Esophagus muscularis mucosa (tissue), 4 donors: ENCODE measurements around the gene AP1S2. TPM values are rescaled to one million over a fixed set of nuclear protein-coding genes. Genes with fewer than 3 reads are reported as not detected.
"Not testable (repeated sequence)": the region's sequence is repeated elsewhere in the genome, so short reads cannot be mapped to it uniquely, and the experiment has no call there.

Experiments used
- DNase-seq: peaks from one replicate; pipeline ENCODE4 v3.0.0-alpha.2; 2017; ENCODE audit errors: extremely low spot score
- H3K27ac ChIP-seq, 4 donors: fragments of 200-600 bp; sonication (generic); replicated peaks in 1 of 4; 1 replicate in 3 of 4; 2 replicates in 1 of 4; pipeline ENCODE4 v1.5.1; 2016 to 2019; ENCODE audit warnings: mild to moderate bottlenecking in 1 of 4
- H3K27me3 ChIP-seq, 4 donors: fragments of 200-600 bp; sonication (generic); one replicate each; pipeline versions ENCODE4 v1.5.1 to v1.6.0; 2016 to 2019
- H3K36me3 ChIP-seq, 4 donors: fragments of 200-600 bp; sonication (generic); one replicate each; pipeline ENCODE4 v1.5.1; 2016 to 2019
- H3K4me1 ChIP-seq, 4 donors: fragments of 200-600 bp; sonication (generic); one replicate each; pipeline ENCODE4 v1.5.1; 2016 to 2019
- H3K4me3 ChIP-seq, 4 donors: fragments of 200-600 bp; sonication (generic); 1 replicate in 2 of 4; 2 replicates in 2 of 4; pipeline ENCODE4 v1.5.1; 2016 to 2019; ENCODE audit warnings: mild to moderate bottlenecking in 4 of 4, moderate library complexity in 1 of 4
- H3K9me3 ChIP-seq, 4 donors: fragments of 200-600 bp; sonication (generic); 1 replicate in 3 of 4; 2 replicates in 1 of 4; pipeline ENCODE4 v1.5.1; 2016 to 2019
- EP300 ChIP-seq: sonication (generic); formaldehyde crosslinking; IDR thresholded peaks from one replicate; pipeline ENCODE4 v1.6.1; 2017; ENCODE audit warnings: antibody characterized with exemption
- POLR2A ChIP-seq: fragments of 450-650 bp; IDR thresholded peaks from one replicate; pipeline ENCODE4 v1.6.1; 2017; ENCODE audit warnings: antibody characterized with exemption, moderate library complexity, mild to moderate bottlenecking, low read depth
- POLR2AphosphoS5 ChIP-seq, 2 donors: sonication (generic); formaldehyde crosslinking; IDR thresholded peaks; one replicate each; pipeline ENCODE4 v1.6.1; 2017; ENCODE audit warnings: antibody characterized with exemption in 2 of 2
- WGBS: methylation state at CpG from one replicate; pipeline ENCODE4 v1.1.5; 2018; 5-methylcytosine and 5-hydroxymethylcytosine counted together
- intact Hi-C: fragments of 100-400 bp; cut with DNase I; formaldehyde crosslinking; loops from one replicate; pipeline ENCODE4 v1.15.1; 2023
- total RNA-seq, 4 donors: library from RNA; depleted of rRNA; stranded (reverse); fragments of >200 nt; gene quantifications; one replicate each; pipeline versions ENCODE4 v1.1.0 to v1.2.1, GENCODE V29; 2016
- TF ChIP-seq, protein P1 (sequence below), 3 experiments: fragments of 200-600 bp in 2 of 3; fragments of 450-650 bp in 1 of 3; sonication (generic) in 2 of 3; IDR thresholded peaks; one replicate each; pipeline ENCODE4 v1.5.1; 2017 to 2019; ENCODE audit warnings: antibody characterized with exemption in 3 of 3, mild to moderate bottlenecking in 2 of 3, moderate library complexity in 1 of 3

The AP1S2 gene
- total RNA-seq, 4 donors from 2014 or later = 136 to 142 (median 140) TPM

DNA sequence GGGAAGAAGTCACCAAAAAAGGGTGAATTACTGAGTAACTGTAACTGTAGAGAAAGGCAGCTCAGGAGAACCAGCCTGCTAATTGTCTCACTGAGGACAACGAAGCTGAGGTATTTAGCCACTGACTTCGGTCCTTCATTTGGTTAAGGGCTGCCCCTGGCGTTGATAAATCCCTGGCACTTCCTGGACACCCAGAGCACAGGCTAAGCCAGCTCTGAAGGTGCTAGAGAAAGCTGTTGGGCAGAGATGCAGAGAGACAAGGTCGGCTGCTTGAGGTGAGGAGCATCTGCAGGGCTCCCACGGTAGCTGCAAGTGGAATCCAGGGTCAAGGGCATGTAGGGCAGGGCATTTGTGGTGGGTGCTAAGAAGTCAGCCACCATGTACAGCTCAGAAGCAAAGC is 33.4 kb upstream of the AP1S2 start:
- peaks cover 0 to 4% (median 0%) of the 10 kb centered on the region in 4 donors for H3K27me3 ChIP-seq
- H3K36me3 ChIP-seq = no peaks in the 10 kb centered on the region
- no peaks in the 10 kb centered on the region for H3K4me1 ChIP-seq
- no peak overlapping the region for H3K4me3 ChIP-seq
- no peak for DNase-seq
- H3K27ac ChIP-seq = no peak overlapping the region
- TF ChIP-seq POLR2AphosphoS5 (IDR thresholded peaks at IDR 0.05) = no peak
- TF ChIP-seq, protein P1, sequence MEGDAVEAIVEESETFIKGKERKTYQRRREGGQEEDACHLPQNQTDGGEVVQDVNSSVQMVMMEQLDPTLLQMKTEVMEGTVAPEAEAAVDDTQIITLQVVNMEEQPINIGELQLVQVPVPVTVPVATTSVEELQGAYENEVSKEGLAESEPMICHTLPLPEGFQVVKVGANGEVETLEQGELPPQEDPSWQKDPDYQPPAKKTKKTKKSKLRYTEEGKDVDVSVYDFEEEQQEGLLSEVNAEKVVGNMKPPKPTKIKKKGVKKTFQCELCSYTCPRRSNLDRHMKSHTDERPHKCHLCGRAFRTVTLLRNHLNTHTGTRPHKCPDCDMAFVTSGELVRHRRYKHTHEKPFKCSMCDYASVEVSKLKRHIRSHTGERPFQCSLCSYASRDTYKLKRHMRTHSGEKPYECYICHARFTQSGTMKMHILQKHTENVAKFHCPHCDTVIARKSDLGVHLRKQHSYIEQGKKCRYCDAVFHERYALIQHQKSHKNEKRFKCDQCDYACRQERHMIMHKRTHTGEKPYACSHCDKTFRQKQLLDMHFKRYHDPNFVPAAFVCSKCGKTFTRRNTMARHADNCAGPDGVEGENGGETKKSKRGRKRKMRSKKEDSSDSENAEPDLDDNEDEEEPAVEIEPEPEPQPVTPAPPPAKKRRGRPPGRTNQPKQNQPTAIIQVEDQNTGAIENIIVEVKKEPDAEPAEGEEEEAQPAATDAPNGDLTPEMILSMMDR (IDR thresholded peaks at IDR 0.05) = no peak
- TF ChIP-seq POLR2A = no peak
- no peak for TF ChIP-seq EP300
- no peaks in the 10 kb centered on the region for H3K9me3 ChIP-seq
- intact Hi-C loops = no loop called here
- WGBS = 68% methylated on average over 5 of the region's 5 CpGs

DNA sequence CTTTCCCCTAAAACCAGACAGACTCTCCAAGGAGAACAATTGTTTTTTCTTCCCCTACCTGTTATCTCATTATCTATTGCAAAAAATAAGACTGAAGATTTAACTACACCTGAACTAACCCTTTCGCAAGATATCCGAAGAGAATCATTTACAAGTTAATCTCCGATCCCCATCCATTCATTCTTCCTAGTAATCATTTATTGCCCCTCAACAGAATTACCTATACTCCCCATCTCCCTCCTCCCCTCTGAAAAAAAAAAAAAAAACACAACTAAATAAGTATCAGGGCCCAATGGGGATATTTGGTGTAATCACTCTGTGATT is 28.9 kb upstream of the AP1S2 start:
- Histone ChIP-seq H3K4me1 (no peaks in the 10 kb centered on the region), H3K36me3 (no peaks in the 10 kb centered on the region), H3K9me3 (peaks cover 0 to 3% (median 0%) of the 10 kb centered on the region in 4 donors), H3K27me3 (peaks cover 0 to 4% (median 0%) of the 10 kb centered on the region in 4 donors), H3K27ac (no peak overlapping the region), H3K4me3 (no peak overlapping the region)
- DNase-seq = no peak
- intact Hi-C loops = no loop called here
- 96% methylated on average over 3 of the region's 3 CpGs for WGBS
- TF ChIP-seq EP300 (no peak), POLR2A (no peak), POLR2AphosphoS5 (IDR thresholded peaks at IDR 0.05) (no peak)
- TF ChIP-seq, protein P1 (IDR thresholded peaks at IDR 0.05) = no peak

DNA sequence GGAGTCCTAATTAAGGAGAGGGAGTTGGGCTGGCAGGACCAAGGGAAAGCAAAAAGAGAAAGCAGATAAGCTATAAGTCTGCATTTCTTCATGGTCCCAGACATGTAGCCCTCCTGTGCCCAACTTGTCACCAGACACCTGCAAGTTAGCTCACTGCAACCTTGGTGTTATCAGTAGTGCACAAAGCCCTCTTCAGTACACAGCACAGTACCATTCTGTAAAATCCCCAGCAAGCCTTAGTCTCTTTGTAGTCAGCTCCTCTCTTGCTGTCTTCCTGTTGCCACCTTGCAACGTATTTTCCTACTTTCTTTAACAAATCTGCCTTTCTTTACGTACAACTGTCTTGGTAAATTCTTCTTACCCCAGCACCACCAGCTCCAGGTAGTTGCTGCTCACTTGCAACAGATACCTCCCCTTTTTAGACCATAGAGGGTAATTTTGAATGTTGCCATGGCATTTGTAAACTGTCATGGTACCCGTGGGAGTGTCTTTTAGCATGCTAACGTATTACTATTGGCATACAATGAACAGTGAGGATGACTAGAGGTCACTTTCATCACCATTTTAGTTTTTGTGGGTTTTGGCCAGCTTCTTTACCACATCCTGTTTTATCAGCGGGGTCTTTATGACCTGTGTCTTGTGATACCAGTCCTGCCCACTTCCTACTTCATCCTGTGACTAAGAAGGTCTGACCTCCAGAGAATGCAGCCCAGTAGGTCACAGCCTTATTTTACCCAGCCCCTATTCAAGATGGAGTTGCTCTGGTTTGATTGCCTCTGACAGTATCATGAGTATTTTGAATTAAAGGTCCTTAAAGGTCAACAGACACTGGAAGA is 28.3 kb upstream of the AP1S2 start:
- WGBS = 49% methylated on average over 5 of the region's 5 CpGs

DNA sequence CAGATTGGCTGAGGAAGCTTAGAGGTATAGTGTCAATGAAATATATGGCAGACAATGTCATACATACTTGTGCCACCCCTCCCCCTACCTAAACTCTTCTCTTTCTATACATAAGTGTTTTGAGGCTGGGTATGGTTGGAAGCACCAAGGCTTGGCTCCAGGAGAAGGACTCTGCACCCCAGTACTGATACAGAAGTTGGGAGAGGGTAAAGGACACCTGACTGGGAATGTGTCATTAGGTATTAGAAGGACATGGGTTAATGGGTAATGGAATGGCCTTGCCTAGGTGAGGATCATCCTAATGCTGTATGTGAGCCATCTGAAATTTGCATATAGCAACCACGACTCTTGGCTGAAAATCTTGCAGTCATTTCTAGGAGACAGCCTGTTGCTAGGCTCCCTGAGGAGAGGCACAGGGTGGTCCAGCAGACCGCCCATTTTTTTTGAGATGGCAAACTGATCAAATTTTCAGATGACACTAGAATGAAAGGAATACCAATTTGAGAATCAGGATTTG is 26.8 kb upstream of the AP1S2 start:
- Histone ChIP-seq H3K36me3 (no peaks in the 10 kb centered on the region), H3K4me1 (no peaks in the 10 kb centered on the region), H3K27ac (no peak overlapping the region), H3K27me3 (peaks cover 0 to 4% (median 0%) of the 10 kb centered on the region in 4 donors), H3K4me3 (no peak overlapping the region), H3K9me3 (peaks cover 0 to 3% (median 0%) of the 10 kb centered on the region in 4 donors)
- TF ChIP-seq EP300 = no peak
- no peak for TF ChIP-seq POLR2AphosphoS5 (IDR thresholded peaks at IDR 0.05)
- TF ChIP-seq, protein P1 (IDR thresholded peaks at IDR 0.05) = no peak
- TF ChIP-seq POLR2A = no peak
- no peak for DNase-seq
- intact Hi-C loops = no loop called here
- WGBS = 76% methylated on average over 2 of the region's 2 CpGs

More for the DNA sequence above, 28.3 kb upstream of the AP1S2 start:
- no peak overlapping the region for H3K4me3 ChIP-seq
- no peaks in the 10 kb centered on the region for H3K4me1 ChIP-seq
- intact Hi-C loops = no loop called here
- no peaks in the 10 kb centered on the region for H3K36me3 ChIP-seq
- H3K9me3 ChIP-seq = peaks cover 0 to 3% (median 0%) of the 10 kb centered on the region in 4 donors
- no peak overlapping the region for H3K27ac ChIP-seq
- peaks cover 0 to 4% (median 0%) of the 10 kb centered on the region in 4 donors for H3K27me3 ChIP-seq
- no peak for DNase-seq
- TF ChIP-seq POLR2A (no peak), EP300 (no peak), POLR2AphosphoS5 (IDR thresholded peaks at IDR 0.05) (no peak)
- TF ChIP-seq, protein P1 (IDR thresholded peaks at IDR 0.05) = no peak

DNA sequence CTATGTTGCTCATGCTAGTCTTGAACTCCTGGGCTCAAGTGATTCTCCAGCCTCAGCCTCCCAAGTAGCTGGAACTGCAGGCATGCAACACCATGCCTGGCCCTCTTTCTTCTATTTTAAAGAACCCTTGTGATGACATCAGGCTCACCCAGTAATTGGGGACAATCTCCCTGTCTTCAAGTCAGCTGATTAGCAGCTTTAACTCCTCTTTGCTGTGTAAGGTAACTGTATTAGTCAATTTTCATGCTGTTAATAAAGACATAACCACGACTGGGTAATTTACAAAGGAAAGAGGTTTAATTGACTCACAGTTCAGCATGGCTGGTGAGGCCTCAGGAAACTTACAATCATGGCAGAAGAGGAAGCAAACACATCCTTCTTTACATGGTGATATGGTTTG is 23.3 kb upstream of the AP1S2 start:
- H3K9me3 ChIP-seq, DNase-seq, H3K4me1 ChIP-seq, H3K4me3 ChIP-seq, H3K36me3 ChIP-seq, H3K27me3 ChIP-seq, H3K27ac ChIP-seq, intact Hi-C loops: not testable (repeated sequence)
- WGBS = 85% methylated on average over 1 of the region's 1 CpG
